Ishikawa (cell line): Measurements from ENCODE around the gene IFTAP.

Source experiments
- CEBPB ChIP-seq: IDR thresholded peaks from 2 replicates; pipeline ENCODE4 v1.6.1; 2012
- CREB1 ChIP-seq: IDR thresholded peaks from 2 replicates; pipeline ENCODE4 v1.6.1; 2012; ENCODE audit warnings: low read depth
- EP300 ChIP-seq: IDR thresholded peaks from 2 replicates; pipeline ENCODE4 v1.6.1; 2012; ENCODE audit warnings: borderline replicate concordance
- FOXM1 ChIP-seq: IDR thresholded peaks from 2 replicates; pipeline ENCODE4 v1.6.1; 2012; ENCODE audit warnings: low read depth, borderline replicate concordance
- RAD21 ChIP-seq: IDR thresholded peaks from 2 replicates; pipeline ENCODE4 v1.6.1; 2012; ENCODE audit warnings: low read depth
- REST ChIP-seq: IDR thresholded peaks from 2 replicates; pipeline ENCODE4 v1.6.1; 2012; ENCODE audit warnings: low read depth, mild to moderate bottlenecking
- TAF1 ChIP-seq: IDR thresholded peaks from 2 replicates; pipeline ENCODE4 v1.6.1; 2012; ENCODE audit warnings: low read depth, mild to moderate bottlenecking
- YY1 ChIP-seq: IDR thresholded peaks from 2 replicates; pipeline ENCODE4 v1.6.1; 2012; ENCODE audit warnings: low read depth
- TF ChIP-seq, protein P1 (sequence below): IDR thresholded peaks from 2 replicates; pipeline ENCODE4 v1.6.1; 2012
- TF ChIP-seq, protein P2 (sequence below): IDR thresholded peaks from 2 replicates; pipeline ENCODE4 v1.6.1; 2012

GRCh38 chr11:36683818-36684217 is 89.5 kb downstream of the IFTAP start:
- TF ChIP-seq, protein P1, sequence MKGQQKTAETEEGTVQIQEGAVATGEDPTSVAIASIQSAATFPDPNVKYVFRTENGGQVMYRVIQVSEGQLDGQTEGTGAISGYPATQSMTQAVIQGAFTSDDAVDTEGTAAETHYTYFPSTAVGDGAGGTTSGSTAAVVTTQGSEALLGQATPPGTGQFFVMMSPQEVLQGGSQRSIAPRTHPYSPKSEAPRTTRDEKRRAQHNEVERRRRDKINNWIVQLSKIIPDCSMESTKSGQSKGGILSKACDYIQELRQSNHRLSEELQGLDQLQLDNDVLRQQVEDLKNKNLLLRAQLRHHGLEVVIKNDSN: no peak
- TF ChIP-seq TAF1 (no peak), RAD21 (no peak), REST (no peak), EP300 (no peak), CREB1 (no peak), YY1 (no peak), FOXM1 (no peak), CEBPB (no peak)
- TF ChIP-seq, protein P2, sequence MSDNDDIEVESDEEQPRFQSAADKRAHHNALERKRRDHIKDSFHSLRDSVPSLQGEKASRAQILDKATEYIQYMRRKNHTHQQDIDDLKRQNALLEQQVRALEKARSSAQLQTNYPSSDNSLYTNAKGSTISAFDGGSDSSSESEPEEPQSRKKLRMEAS: no peak
